ENCODE data around the gene RICTOR. TPM values are rescaled to one million over a fixed set of nuclear protein-coding genes. Genes with fewer than 3 reads are reported as not detected.

The RICTOR gene
- total and polyA plus RNA-seq, 2 of the 4 experiments (the other 2 are of a cell fraction) = 4.1 to 35.7 TPM

DNA sequence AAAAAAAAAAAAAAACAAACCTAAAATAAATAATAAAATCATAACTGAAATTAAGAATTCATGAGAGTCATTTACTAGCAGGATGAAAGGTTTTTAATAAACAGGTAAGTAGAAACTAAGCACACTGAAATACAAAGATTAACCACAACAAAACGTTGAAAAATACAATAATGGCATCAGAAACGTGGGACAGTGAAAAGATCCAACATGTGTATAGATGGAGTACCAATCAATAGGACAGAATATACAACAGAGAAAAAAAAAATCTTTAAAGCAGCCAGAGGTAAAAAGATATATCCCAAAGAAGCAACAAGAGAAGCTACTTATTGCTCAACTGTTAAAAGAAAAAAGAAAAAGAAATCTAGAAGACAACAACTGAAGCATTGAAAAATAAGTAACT is 75.2 kb downstream of the RICTOR start:
- TF ChIP-seq CHD1 (IDR thresholded peaks at IDR 0.05; ENCODE audit: low read depth, low read length) = no peak
- TF ChIP-seq, protein P1, sequence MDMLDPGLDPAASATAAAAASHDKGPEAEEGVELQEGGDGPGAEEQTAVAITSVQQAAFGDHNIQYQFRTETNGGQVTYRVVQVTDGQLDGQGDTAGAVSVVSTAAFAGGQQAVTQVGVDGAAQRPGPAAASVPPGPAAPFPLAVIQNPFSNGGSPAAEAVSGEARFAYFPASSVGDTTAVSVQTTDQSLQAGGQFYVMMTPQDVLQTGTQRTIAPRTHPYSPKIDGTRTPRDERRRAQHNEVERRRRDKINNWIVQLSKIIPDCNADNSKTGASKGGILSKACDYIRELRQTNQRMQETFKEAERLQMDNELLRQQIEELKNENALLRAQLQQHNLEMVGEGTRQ (IDR thresholded peaks at IDR 0.05; ENCODE audit: low read depth, low read length) = no peak
- DNase-seq (no peak), ATAC-seq (ENCODE audit: low read depth) (no peak)
- Histone ChIP-seq H3K27me3 (ENCODE audit: control insufficient read depth, insufficient read depth, low read length) (no peaks in the 10 kb centered on the region), H3K56ac (ENCODE audit: extremely low read depth, insufficient read depth, low read length) (no peak overlapping the region), H2AK5ac (ENCODE audit: low read depth, low read length) (no peak overlapping the region), H3K23ac (ENCODE audit: low read depth, low read length) (no peak overlapping the region), H3K9ac (ENCODE audit: low read depth, low read length) (no peak overlapping the region), H2BK5ac (ENCODE audit: low read depth, low read length, poor library complexity, severe bottlenecking) (no peak overlapping the region), H3K4me3 (ENCODE audit: insufficient read depth, low read depth, low read length) (no peak overlapping the region), H3K4me2 (ENCODE audit: low read depth, low read length) (no peak overlapping the region), H3K36me3 (ENCODE audit: control insufficient read depth, insufficient read depth, low read length) (no peaks in the 10 kb centered on the region; the same call in 1 of the 2 replicates), H3K27ac (ENCODE audit: insufficient read depth, low read length) (no peak overlapping the region), H3K18ac (ENCODE audit: low read depth, low read length) (no peak overlapping the region), H2AFZ (replicated peaks; ENCODE audit: low read length, poor library complexity) (no peak overlapping the region), H2BK15ac (ENCODE audit: low read depth, low read length) (no peak overlapping the region), H3K4ac (ENCODE audit: low read depth, low read length) (no peak overlapping the region), H4K91ac (ENCODE audit: insufficient read depth, low read depth, low read length) (no peak overlapping the region), H2AK9ac (replicated peaks; ENCODE audit: low read depth, low read length, poor library complexity) (no peak overlapping the region), H2BK120ac (ENCODE audit: low read depth, low read length) (no peak overlapping the region), H4K5ac (ENCODE audit: low read depth, low read length) (no peak overlapping the region), H4K8ac (ENCODE audit: low read depth in 2 of 2, low read length in 2 of 2) (no peak overlapping the region), H2BK20ac (ENCODE audit: low read depth, low read length) (no peak overlapping the region), H3K4me1 (ENCODE audit: control insufficient read depth, insufficient read depth, low read length) (no peaks in the 10 kb centered on the region), H4K20me1 (ENCODE audit: insufficient read depth, low read length) (no peaks in the 10 kb centered on the region), H3K9me1 (ENCODE audit: insufficient read depth, low read length) (no peaks in the 10 kb centered on the region), H3K9me3 (ENCODE audit: control insufficient read depth, insufficient read depth, low read length) (no peaks in the 10 kb centered on the region), H3K14ac (replicated peaks; ENCODE audit: low read depth, low read length) (no peak overlapping the region), H3K79me1 (ENCODE audit: low read depth in 1 of 2, low read length in 2 of 2) (peaks cover 3 to 14% of the 10 kb centered on the region in 2 experiments; a peak in 2 of 4 replicates)
- no TSS peak for BruUV-seq (replicated peaks)
- WGBS, 2 experiments (ENCODE audit: extremely low coverage in 2 of 2, insufficient read length in 1 of 2) = no CpG with 5 or more reads among the region's 2 CpGs
- intact Hi-C loops (cut with micrococcal nuclease) (loop anchor here (10.0 kb wide), 3 partner anchors 216 to 576 kb away; partner anchors contain the start of gene FYB1), dilution Hi-C loops (cut with HindIII; ENCODE audit: low sequenced_read_pairs, unreplicated experiment) (no loop called here), in situ Hi-C loops (cut with MboI; ENCODE audit: low sequenced_read_pairs) (no loop called here)
- POLR2A ChIA-PET (ENCODE audit: unreplicated experiment) = no interaction called here
- CTCF ChIA-PET = no interaction called here
